ENCODE measurements around the gene NOVA1. TPM values are rescaled to one million over a fixed set of nuclear protein-coding genes. Genes with fewer than 3 reads are reported as not detected.

Gene NOVA1
- total RNA-seq, 1 donor from 2014 or later, result 62.7 TPM

DNA sequence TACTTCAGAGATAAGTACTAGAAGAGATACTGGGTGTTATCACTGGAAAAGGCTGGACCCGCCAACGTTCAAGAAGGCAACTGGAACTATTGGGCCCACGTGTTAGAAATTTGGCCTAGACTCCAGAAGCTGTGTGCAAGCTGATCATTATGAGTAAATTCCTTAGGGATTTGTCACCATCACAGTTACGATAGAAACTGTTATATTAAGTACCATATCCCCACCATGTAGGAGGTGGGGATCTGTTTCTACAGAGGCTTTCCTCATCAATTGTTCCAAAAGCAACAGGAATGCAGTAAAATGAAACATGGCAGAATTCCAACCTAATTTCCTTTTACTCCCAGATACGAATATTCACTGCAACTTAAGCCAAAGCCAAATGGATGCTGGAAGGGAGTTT, 170.7 kb downstream of the NOVA1 start:
- Mint-ChIP-seq H3K4me3 (no peak overlapping the region), H3K27ac (ENCODE audit: unreplicated experiment) (no peak overlapping the region), H3K9me3 (no peaks in the 10 kb centered on the region), H3K4me1 (peaks cover 8% of the 10 kb centered on the region), H3K36me3 (ENCODE audit: low read depth) (no peaks in the 10 kb centered on the region), H3K27me3 (ENCODE audit: low read depth) (no peaks in the 10 kb centered on the region)
- TF ChIP-seq, protein P1, sequence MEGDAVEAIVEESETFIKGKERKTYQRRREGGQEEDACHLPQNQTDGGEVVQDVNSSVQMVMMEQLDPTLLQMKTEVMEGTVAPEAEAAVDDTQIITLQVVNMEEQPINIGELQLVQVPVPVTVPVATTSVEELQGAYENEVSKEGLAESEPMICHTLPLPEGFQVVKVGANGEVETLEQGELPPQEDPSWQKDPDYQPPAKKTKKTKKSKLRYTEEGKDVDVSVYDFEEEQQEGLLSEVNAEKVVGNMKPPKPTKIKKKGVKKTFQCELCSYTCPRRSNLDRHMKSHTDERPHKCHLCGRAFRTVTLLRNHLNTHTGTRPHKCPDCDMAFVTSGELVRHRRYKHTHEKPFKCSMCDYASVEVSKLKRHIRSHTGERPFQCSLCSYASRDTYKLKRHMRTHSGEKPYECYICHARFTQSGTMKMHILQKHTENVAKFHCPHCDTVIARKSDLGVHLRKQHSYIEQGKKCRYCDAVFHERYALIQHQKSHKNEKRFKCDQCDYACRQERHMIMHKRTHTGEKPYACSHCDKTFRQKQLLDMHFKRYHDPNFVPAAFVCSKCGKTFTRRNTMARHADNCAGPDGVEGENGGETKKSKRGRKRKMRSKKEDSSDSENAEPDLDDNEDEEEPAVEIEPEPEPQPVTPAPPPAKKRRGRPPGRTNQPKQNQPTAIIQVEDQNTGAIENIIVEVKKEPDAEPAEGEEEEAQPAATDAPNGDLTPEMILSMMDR (conservative IDR thresholded peaks at IDR 0.05), result no peak
- DNase-seq (ENCODE audit: low read depth, low spot score), result no peak

DNA sequence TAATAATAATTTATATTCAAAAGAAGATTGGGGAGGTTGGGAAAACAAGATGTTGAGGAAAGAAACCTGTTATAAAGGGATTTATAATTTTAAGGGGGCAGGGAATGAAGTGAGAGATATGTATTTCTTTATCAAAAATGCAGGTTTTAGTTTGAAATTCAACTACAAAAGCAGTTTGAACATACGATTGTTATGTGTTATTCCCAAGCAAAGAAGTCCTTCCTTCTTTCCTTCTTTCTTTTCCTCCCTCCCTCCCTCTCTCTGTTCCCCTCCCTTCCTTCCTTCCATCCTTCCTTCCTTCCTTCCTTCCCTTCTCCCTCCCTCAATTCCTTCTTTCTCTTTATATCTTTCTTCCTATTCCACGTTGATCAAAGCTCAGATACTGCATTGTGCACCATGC, 173.3 kb downstream of the NOVA1 start:
- TF ChIP-seq, protein P1 (conservative IDR thresholded peaks at IDR 0.05), result no peak
- H3K27me3 Mint-ChIP-seq (ENCODE audit: low read depth), result no peaks in the 10 kb centered on the region

DNA sequence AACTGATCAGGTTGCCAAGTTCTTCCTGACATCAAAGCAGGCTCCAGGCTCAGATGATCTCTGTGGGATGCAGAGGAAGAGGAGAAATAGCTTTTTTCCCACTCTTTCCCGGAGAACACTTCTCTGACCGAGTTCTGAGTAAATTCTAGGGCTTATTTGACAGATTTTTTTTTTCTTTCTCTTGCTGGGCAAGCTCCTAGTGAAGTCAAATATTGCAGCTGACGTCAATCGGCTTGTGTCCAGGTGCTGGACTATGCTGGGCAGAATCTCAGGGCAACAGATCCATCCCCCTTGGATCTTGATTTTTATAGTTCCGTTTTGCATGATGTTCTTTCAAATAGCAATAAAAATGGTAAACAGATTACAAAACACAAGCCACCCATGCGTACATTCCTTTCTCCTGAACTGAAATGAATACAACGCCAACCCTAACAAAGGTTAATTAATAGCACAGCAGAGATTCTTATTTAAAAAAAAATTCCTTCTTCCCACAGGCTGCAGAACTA, 182.2 kb downstream of the NOVA1 start:
- no peaks in the 10 kb centered on the region for H3K36me3 Mint-ChIP-seq (ENCODE audit: low read depth)
- no peaks in the 10 kb centered on the region for H3K4me1 Mint-ChIP-seq
- H3K27ac Mint-ChIP-seq (ENCODE audit: unreplicated experiment), result no peak overlapping the region
- TF ChIP-seq, protein P1 (conservative IDR thresholded peaks at IDR 0.05), result no peak
- DNase-seq (ENCODE audit: low read depth, low spot score), result no peak
- no peak overlapping the region for H3K4me3 Mint-ChIP-seq
- no peaks in the 10 kb centered on the region for H3K27me3 Mint-ChIP-seq (ENCODE audit: low read depth)
- H3K9me3 Mint-ChIP-seq, result no peaks in the 10 kb centered on the region

More for the DNA sequence above, 173.3 kb downstream of the NOVA1 start:
- Mint-ChIP-seq H3K9me3 (no peaks in the 10 kb centered on the region), H3K4me3 (no peak overlapping the region), H3K4me1 (peaks cover 8% of the 10 kb centered on the region), H3K36me3 (ENCODE audit: low read depth) (no peaks in the 10 kb centered on the region), H3K27ac (ENCODE audit: unreplicated experiment) (no peak overlapping the region)
- DNase-seq (ENCODE audit: low read depth, low spot score), result no peak

DNA sequence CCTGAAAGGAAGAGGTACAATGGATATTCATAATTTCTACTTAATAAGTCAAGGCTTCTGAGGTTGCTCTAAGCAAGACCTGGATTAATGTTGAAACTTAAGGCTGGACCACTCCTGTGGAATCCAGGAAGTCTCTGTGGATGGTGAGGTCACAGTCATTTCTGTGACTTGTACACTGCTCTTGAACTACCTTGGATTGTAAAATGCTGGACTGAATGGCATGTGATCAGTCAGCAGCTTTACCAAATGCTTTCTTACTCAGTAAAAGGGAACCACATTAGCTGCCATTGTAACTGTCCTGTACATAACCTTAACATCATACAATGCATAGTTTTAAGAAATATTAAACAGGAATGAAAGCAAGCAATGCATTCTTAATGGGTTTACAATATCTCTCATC, 182.9 kb downstream of the NOVA1 start:
- DNase-seq (ENCODE audit: low read depth, low spot score), result no peak
- H3K4me1 Mint-ChIP-seq, result no peaks in the 10 kb centered on the region
- TF ChIP-seq, protein P1 (conservative IDR thresholded peaks at IDR 0.05), result no peak

DNA sequence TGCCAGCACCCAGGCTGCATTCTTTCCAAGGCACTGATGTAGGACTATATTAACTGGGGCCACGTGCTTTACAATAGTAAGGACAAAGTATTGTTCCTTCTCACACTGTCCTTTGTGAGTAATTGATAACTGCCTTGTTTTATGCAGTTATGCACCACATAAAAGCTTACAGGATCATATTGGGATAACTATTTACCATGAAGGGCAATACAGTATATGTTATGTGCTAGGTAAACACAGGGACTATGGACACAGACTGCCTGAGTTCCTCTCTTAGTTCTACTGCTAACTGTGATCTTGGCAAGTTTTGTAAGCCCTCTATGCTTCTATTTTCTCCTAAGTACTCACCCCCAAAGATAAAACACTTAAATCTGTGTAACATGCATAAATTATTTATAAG, 183.7 kb downstream of the NOVA1 start:
- H3K4me1 Mint-ChIP-seq, result no peaks in the 10 kb centered on the region
- TF ChIP-seq, protein P1 (conservative IDR thresholded peaks at IDR 0.05), result no peak
- H3K27ac Mint-ChIP-seq (ENCODE audit: unreplicated experiment), result no peak overlapping the region
- no peaks in the 10 kb centered on the region for H3K27me3 Mint-ChIP-seq (ENCODE audit: low read depth)
- no peaks in the 10 kb centered on the region for H3K36me3 Mint-ChIP-seq (ENCODE audit: low read depth)
- no peaks in the 10 kb centered on the region for H3K9me3 Mint-ChIP-seq
- no peak for DNase-seq (ENCODE audit: low read depth, low spot score)
- no peak overlapping the region for H3K4me3 Mint-ChIP-seq

More for the DNA sequence above, 182.9 kb downstream of the NOVA1 start:
- H3K27ac Mint-ChIP-seq (ENCODE audit: unreplicated experiment), result no peak overlapping the region
- no peaks in the 10 kb centered on the region for H3K36me3 Mint-ChIP-seq (ENCODE audit: low read depth)
- no peaks in the 10 kb centered on the region for H3K9me3 Mint-ChIP-seq
- H3K4me3 Mint-ChIP-seq, result no peak overlapping the region
- no peaks in the 10 kb centered on the region for H3K27me3 Mint-ChIP-seq (ENCODE audit: low read depth)

Measured in neural crest cell (in vitro differentiated cells).